Measurements from ENCODE around the gene CDK19.

Gene CDK19

DNA sequence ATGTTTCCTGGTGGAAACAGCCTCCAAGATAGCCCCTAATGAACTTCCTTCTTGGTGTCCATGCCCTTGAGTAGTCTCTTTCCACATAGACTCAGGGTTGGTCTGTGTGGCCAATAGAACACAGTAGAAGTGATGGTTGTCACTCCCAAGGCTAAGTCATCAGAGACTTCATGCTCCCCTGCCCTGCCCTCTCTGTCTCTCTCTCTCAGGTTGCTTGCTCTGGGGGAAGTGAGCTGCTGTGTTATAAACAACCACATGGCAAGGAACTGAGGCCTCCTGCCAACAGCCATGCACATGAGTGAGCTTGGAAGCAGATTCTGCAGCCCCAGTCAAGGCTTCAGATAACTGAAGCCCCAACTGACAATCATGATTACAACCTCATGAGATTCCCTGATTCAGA is 253.6 kb downstream of the CDK19 start:
- no peak for DNase-seq (ENCODE audit: low read depth, low spot score)
- H3K27ac ChIP-seq = no peak overlapping the region

DNA sequence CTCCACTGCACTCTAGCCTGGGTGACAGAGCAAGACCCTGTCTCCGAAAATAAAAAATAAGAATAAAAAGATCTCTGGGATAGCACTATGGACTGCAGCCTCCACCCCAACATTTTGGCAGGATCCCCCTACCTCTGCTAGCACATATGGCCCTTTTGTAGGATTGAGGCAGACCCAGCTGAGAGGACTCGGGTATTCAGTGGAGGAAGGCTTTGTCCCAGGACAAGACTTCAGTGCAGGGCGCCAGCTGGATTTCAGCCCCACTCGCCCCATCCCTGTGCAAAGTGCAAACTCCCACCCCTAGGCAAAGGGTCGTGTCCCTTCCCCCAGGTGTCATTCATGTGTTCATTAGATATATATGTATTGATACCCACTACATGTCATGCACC is 254.3 kb downstream of the CDK19 start:
- no peak for DNase-seq (ENCODE audit: low read depth, low spot score)
- H3K27ac ChIP-seq = no peak overlapping the region

DNA sequence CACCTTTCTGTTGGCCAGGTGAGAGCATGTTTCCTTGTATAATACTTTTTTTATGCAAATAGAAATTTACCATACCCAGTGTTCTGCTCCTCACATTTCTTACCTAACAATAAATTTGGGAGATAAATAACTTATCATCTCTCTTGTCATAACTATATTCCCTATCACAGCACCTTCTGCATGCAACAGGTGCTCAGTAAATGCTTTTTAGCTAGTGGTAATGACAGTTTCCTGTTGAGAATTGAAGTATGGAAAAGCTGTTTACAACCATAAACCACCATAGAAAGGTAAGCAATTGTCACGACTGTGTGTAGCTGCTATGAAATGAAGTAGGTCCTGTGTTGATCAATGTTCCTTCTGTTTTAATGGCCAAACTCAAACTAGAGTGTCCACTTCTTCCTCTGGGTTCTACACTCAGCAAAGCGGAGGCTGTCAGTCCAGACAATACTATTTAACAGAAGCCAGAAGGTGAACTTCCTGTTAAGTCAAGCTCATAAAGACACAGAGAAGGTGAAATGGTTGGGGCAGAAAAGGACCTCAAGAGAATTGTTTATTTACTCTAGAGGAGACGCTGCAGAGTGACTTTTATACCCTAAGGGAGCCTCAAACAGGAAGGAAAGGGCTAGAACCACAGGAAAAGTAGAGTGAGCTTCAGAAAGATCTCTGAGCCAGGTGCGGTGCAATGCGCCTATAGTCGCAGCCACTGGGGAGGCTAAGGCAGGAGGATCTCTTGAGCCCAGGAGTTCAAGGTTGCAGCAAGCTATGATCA is 254.8 kb downstream of the CDK19 start:
- no peak for DNase-seq (ENCODE audit: low read depth, low spot score)
- H3K27ac ChIP-seq = no peak overlapping the region
